Measurements from ENCODE around the gene ATPAF1.
"Not testable (repeated sequence)": the region's sequence is repeated elsewhere in the genome, so short reads cannot be mapped to it uniquely, and the experiment has no call there.

Gene ATPAF1

DNA sequence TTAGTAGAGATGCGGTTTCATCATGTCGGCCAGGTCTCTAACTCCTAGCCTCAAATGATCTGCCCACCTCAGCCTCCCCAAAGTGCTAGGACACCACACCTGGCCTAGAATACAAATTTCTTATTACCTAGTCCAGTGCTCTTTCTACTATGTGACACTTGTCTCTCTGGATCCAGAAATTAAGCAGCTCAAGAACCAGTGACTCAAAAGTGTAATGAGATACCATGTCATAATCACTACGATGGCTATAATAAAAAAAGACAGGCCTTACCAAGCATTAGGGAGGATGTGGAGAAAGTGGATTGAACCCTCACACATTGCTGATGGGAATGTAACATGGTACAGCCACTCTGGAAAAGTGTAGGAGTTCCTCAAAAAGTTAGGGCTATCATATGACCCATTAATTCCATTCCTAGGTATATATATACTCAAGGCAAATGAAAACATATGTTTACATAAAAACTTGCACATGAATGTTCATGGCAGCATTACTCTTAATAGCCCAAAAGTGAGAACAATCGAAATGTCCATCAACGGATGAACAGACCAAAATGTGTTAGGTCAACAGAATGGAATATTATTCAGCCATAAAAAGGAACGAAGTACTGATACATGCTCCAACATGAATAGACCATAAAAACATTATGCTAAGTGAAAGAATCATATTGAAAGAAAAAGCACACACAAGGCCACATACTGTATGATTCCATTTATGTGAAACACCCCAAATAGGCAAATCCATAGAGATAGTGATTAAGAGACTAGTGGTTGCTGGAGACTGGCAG lies 11.8 kb upstream of the ATPAF1 start:
- DNase-seq, result no peak

DNA sequence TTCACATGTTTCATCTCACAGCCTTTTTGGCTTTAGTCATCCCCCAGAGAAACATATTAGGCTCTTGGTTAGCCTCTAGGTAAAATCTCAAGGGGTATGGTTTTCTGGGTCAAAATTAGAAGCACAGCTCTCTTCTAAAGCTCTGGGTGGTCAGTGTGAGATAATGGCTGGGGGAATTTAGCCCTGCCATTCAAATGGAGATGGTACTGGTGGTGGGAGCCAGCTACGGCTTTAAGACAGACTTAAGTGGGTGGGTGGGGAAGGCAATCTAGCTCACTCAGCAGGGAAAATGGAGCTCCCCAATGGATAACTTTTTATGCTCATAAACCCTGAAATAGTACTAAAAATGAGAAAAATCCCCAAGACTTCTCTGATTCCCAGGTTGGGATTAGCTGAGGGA lies 9.2 kb upstream of the ATPAF1 start:
- no peak for DNase-seq

DNA sequence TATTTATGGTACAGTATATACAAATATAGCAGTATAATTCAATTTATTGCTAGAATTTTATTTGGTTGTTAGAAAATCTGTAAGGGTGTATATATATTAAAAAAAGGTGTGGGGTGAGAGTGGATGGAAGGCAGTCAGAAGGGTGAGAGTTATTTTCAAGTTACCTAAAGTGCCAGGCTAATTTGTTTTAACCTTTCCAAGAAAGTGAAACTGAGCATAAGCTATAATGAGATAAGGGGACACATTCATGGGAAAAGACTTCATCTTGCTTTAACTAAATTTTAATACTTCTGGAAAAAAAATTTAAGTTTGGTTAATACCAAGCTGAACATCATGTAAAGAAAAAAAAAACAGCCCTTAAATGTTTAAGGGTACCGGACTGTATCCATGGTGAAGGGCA lies 8.4 kb upstream of the ATPAF1 start:
- no peak for DNase-seq

DNA sequence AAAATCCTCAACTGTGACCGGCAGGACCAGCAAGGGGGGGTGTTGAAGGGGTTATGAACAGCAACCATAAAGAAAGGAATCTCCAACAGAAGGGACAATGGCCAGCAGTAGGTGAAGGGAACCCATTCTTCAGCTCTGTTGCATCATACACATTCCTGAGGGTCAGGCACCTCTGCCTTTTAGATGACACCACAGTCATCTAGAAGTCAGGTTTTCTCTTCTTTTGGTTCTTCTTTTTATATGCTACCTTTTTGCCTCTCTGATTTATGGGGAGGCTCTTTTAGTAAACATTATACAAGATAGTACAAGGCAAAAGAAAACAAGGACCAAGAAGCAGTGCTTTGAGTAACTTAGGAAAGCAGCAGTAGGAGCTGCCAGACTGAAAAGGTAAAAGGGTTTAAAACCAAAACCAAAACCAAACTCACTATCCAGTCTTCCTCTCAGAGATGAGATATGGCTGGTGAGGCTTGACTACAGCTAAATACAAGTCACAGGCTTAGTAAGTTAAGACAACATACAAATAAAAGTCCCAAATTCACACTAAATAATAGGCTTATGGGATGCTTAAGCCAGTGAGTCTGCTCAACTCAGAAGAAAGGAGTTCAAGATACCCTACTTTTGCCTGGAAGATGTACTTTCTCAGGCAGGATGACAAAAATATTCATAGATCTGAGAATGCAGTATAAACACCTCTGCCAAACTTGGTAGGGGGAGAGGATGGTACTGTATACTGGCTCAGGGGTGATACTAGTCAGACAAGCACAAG lies 7.6 kb upstream of the ATPAF1 start:
- DNase-seq, result peak; percentile 36

DNA sequence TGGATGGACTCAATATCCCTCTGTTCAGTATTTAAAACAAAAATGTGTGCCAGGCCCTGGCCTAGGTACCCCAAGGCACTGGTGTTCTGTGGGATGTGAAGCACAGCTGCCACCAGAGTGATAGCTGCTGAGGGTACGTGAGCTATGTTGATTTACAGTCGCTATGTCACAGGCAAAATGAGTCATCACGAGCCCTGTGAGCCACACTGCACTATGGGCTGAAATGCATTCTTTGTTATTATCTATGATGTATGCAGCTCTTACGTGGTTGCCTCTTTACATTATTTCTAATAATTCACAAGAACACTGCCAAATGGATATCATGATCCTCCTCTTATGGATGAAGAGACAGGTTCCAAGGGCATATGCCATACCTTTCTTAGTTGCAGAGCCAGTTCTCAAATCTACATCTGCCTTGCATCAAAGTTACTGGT lies 5.6 kb upstream of the ATPAF1 start:
- peak; percentile 30 for DNase-seq

DNA sequence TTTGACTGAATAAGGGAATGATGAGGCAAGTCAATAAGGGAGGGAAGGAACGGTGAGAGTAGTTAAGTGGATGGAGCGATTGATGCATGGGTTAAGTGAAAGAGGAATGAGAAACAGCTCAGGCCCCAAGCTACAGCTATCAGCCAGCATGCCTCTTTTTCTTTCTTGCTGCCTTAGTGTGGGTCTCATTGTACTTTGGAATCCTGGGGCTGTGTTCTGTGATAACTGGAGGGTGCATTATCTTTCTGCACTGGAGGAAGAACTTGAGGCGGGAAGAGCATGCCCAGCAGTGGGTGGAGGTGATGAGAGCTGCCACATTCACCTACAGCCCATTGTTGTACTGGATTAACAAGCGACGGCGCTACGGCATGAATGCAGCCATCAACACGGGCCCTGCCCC lies 4.5 kb upstream of the ATPAF1 start:
- DNase-seq, result no peak

DNA sequence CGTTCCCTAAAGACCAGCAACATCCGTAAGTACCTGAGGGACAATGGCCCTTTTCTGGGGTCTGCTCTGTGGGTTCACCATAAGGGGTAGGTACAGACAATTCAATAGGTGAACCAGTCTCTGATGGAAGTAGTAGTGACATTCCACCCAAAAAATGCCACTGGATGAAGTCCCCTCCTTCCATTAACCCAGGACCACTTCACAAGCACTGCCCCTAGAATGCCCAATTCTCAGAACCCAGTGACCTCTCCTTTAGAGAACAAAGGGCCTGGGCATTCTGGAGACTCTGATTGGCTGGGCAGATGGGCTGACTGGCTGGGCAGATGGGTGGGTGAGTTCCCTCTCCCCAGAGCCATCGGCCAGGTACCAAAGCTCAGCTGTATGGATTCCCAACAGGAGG lies 3.4 kb upstream of the ATPAF1 start, which contains the start of gene TEX38:
Gene TEX38 (plus strand): TSS at position 301 of the 400 bp plus-strand sequence. CDS start 81 bp downstream, at position 382.
- DNase-seq, result no peak

DNA sequence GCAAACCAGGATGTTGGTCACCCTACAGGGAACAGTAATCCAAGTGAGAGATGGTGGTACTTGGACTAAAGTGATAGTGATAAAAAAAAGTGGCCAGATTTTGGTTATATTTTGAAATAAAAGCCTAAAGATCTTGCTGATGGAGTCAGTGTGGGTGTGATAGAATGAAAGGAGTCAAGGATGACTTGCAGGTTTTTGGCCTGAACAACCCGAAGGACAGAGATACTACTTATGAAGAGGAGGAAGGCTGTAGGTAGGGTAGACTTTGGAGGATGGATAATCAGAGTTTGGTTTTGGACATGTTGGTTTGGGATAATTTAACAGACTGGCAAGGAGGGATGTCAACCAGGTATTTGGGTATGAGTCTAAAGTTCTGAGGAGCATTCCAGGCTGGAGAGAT lies 2.0 kb upstream of the ATPAF1 start:
- DNase-seq, result no peak

DNA sequence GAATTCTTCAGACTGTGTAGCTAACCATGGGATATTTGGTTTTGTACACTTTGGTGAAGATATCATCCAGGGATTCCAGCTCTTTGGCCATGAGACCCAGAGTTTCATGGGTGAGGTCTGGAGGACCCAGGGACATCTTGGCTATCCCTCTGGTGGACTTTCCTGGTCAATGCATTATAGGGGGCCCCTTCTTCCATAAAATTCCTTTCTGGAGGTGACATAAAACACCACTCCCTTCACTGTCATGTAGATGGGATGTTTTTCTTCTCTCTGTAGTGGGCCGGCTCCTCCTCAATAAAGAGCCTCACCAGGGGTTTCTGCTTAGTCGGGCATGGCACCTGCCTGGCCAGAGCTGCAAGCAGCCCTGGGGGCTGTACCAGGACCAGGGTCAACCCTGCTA lies 2.2 kb downstream of the ATPAF1 start:
- DNase-seq, result no peak

DNA sequence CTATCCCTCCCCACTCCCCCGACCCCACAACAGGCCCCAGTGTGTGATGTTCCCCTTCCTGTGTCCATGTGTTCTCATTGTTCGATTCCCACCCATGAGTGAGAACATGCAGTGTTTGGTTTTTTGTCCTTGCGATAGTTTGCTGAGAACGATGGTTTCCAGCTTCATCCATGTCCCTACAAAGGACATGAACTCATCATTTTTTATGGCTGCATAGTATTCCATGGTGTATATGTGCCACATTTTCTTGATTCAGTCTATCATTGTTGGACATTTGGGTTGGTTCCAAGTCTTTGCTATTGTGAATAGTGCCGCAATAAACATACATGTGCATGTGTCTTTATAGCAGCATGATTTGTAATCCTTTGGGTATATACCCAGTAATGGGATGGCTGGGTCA lies 5.2 kb downstream of the ATPAF1 start:
- not testable (repeated sequence) for DNase-seq

DNA sequence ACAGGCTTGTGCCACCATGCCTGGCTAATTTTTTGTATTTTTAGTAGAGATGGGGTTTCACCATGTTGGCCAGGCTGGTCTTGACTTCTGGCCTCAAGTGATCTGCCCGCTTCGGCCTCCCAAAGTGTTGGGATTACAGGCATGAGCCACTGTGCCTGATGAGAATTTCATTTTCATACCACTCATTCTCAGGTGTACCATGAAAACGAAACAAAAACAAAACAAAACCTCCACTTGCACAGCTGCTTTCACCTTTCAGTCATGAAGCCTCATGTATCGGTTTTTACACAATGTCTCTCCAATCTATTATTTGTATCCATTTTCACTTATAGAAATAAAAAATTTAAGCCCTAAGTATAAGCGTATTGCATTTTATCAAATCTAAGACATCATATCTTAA lies 8.0 kb downstream of the ATPAF1 start:
- not testable (repeated sequence) for DNase-seq

DNA sequence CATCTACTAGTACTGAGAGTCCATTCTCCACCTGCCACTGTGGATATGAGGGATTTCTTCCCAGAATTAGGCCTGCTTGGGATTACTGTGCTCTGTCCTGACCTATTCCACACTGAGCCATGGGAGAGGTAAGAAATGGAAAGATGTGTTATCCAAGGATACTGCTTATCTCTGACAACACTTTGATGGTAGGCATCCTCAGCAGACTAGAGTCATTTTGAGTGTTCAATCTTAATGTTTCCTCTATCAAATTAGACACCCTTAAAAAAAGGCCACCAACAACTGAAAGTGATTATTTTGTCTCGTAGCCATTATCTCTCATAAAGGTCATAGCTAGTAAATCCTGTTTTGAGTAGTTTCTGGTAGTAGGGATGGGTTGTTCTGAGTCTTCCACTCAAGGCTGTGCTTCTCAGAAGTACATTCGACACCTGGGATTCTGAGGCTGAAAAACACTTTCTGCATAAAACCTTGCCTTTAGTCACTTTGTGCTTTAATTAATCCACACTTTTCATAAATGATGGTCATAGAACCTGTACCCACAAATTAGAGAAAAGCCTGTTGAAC lies 8.8 kb downstream of the ATPAF1 start:
- no peak for DNase-seq

DNA sequence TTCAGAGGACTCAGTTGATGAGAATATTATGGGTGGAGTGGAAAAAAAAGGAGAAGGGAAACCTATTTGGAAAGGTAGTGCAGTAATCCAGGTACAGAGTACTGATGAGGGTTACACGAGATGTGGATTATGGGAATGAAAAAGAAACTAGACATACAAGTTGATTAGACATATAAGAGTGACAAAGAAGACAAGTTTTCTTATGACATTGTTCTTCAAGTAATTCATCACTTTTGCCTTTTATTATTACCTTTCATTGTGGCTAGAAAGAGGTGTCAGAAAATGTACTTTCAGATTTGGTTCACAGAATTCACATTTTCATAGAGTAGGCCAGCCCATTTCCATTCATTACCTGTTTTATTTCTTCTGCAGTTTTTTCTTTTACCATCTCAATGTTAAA lies 10.4 kb downstream of the ATPAF1 start:
- DNase-seq, result no peak

DNA sequence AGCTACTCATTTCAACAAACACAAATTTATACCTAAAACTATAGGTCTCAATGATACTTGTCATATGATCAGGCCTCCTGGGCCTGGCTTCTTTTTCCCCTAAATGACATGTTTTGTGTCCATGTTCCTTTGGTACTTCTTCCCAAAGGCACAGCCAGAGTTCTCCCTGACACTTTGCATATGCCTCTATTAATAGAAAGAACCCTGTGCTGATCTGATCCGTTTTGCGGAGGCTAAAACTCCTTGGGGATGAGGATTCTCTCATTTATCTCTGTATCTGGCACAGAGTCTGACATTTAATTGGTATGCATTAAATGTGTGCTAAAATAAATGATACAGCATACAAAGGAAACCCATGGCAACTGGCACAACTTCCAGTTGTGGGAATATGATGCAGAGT lies 11.5 kb downstream of the ATPAF1 start:
- DNase-seq, result no peak

DNA sequence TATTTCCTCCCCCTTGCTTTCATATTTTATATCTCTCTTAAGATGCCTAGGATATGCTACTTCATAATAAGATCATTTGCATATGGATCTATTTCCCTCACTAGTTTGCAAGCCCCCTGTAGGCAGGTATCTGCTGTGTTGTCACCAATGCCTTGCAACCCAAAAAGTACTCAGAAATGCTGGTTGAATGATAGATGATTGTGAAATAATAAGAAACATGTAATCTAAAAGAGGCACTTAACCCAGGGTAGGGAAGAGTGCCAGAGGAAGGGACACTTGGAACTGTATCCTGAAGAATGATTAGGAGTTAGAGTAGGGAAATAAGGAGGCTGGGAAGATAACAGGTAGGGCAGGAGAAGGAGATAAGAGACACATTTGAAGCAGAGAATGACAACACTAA lies 12.3 kb downstream of the ATPAF1 start:
- DNase-seq, result no peak

DNA sequence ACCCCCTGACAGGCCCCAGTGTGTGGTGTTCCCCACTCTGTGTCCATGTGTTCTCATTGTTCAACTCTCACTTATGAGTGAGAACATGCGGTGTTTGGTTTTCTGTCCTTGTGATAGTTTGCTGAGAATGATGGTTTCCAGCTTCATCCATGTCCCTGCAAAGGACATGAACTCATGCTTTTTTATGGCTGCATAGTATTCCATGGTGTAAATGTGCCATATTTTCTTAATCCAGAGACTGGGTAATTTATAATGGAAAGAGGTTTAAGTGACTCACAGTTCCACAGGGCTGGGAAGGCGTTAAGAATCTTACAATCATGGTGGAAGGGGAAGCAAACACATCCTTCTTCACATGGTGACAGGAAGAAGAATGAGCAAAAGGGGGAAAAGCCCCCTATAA lies 13.5 kb downstream of the ATPAF1 start:
- DNase-seq, result not testable (repeated sequence)

DNA sequence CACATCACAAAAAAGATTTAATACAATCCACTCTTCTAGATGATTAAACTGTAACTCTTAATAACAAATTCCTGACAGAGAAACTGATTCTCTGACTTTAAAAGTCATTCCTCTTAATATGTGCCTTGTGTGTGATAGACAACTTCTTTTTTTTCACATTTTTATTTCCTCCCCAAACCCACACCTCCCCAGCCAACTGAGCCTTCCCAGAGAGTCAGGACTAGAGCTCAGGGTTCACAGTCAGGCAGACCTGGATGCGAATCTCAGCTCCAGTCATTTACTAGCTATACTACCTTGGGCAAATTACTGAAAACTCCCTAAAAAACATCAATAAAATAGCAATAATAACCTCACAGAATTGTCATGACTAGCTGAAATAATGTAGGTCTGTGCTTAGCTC lies 14.2 kb downstream of the ATPAF1 start:
- no peak for DNase-seq

DNA sequence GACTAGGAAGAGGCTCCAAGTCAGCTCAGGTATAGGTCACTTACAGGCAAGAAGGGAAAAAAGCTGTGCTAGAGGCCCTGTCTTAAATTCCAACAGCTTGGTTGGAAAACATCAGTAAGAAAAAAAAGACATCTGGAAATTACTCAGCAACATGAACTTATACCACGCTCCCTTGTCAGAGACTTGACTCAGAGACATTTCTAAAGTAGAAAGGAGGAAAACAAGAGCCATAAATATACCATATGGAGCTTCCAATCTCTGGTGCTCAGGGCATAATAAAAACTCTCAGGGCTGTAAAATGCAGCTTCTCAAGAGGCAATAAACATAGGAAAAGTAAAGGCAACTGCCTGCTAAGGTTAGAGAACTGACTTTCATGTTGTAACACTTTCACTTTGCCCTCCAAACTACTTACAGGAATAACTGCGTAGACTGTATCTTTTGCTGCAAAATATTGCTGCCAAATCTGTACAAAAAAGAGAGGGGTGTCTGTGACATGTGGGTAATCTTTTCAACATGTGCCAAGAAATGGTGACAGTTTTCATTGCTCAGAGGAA lies 14.7 kb downstream of the ATPAF1 start:
- no peak for DNase-seq

DNA sequence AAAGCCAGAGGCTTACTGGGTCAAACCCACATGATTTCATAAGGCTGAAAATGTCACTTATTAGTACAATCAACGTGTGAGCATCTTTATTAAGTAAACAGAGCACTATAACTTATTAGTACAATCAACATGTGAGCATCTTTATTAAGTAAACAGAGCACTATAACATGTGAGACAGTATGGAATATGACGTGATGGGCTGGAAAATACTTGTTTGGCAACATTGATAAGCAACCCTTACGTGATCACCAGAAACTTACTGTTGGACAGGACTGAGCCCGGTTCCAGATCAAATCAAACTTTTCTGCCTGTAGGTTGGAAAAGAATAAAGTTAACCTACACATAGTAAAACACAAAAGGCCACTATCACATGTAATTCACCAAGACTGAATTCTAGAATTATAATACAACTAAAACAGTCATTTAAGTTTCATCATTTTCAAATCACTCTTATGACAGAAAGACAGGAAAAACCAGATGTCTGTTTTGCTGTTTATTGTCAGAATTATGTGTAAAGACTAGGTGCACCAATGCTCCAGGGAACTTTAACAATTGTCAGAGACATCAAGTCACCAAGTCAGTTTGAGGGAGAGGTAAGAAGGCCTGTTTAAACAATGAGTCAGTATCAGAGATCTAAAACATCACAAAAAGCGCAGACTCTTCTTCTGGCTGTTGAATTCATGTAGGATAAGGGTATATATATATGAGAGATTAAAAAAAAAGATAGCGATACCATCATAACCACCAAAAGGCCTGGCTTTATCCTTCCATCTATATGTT lies 15.7 kb downstream of the ATPAF1 start:
- no peak for DNase-seq

DNA sequence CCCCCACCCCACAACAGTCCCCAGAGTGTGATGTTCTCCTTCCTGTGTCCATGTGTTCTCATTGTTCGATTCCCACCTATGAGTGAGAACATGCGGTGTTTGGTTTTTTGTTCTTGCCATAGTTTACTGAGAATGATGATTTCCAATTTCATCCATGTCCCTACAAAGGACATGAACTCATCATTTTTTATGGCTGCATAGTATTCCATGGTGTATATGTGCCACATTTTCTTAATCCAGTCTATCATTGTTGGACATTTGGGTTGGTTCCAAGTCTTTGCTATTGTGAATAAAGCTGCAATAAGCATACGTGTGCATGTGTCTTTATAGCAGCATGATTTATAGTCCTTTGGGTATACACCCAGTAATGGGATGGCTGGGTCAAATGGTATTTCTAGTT lies 17.0 kb downstream of the ATPAF1 start:
- DNase-seq, result not testable (repeated sequence)

DNA sequence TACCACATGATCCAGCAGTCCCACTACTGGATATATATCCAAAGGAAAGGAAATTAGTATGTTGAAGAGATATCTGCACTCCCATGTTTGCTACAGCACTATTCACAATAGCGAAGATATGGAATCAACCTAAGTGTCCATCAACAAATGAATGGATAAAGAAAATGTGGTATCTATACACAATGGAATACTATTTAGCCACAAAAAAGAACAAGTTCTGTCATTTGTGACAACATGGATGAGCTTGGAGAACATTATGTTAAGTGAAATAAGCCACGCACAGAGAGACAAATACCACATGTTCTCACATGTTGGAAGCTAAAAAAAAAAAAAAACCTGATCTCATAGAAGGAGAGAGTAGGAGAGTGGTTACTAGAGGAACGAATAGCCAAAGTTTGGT lies 17.7 kb downstream of the ATPAF1 start:
- no peak for DNase-seq

DNA sequence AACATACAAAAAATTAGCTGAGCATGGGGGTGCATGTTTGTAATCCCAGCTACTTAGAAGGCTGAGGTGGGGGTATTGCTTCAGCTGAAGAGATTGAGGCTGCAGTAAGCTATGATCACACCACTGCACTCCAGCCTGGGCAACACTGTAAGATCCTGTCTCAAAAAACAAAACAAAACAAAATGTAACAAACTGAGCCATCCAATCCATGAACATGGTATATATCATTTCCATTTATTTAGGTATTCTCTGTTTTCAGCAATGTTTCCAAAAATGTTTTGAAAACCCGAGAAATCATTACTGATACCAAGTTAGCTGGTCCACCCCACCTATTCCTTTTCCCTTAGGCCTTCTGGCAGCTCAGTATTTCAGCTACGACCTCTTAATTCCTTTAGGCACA lies 18.4 kb downstream of the ATPAF1 start:
- no peak for DNase-seq

DNA sequence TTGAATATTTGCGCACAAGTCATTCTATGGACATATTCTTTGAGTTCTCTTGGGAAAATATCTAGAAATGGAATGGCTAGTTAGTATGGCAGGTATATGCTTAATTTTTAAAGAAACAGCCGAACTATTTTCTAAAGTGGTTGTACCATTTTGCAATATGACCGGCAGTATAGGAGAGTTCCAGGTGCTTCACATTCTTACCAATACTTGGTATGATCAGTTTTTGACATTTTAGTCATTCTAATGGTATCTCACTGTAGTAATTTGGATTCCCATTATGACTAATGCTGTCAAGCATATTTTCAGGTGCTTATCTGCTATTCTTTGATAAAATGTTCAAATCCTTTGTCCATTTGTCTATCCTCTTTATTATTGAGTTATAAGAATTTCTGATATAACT lies 20.6 kb downstream of the ATPAF1 start:
- no peak for DNase-seq
